Fibroblast of the aortic adventitia (primary cell): ENCODE results near the gene LGALS1. TPM values are rescaled to one million over a fixed set of nuclear protein-coding genes. Genes with fewer than 3 reads are reported as not detected.

Experiments used
- DNase-seq: peaks from one replicate; pipeline ENCODE4 v3.0.0-alpha.2; 2010; ENCODE audit warnings: low read depth
- H3K4me3 ChIP-seq: 2 replicates; pipeline ENCODE4 v1.5.1; 2011; ENCODE audit warnings: low read depth, mild to moderate bottlenecking, control low read depth, low read length, moderate library complexity
- total RNA-seq: library from RNA; depleted of rRNA; stranded (reverse); fragments of >200 nt; gene quantifications from 2 replicates; pipeline ENCODE4 v1.2.3, GENCODE V29; 2012; ENCODE audit warnings: low replicate concordance
- TF ChIP-seq, protein P1 (sequence below): IDR thresholded peaks from 2 replicates; pipeline ENCODE4 v1.5.1; 2011; ENCODE audit warnings: mild to moderate bottlenecking, low read length, control low read depth, inconsistent platforms; ENCODE audit not compliant: insufficient read depth

The LGALS1 gene
- total RNA-seq, 1 donor = 3,846 TPM

DNA sequence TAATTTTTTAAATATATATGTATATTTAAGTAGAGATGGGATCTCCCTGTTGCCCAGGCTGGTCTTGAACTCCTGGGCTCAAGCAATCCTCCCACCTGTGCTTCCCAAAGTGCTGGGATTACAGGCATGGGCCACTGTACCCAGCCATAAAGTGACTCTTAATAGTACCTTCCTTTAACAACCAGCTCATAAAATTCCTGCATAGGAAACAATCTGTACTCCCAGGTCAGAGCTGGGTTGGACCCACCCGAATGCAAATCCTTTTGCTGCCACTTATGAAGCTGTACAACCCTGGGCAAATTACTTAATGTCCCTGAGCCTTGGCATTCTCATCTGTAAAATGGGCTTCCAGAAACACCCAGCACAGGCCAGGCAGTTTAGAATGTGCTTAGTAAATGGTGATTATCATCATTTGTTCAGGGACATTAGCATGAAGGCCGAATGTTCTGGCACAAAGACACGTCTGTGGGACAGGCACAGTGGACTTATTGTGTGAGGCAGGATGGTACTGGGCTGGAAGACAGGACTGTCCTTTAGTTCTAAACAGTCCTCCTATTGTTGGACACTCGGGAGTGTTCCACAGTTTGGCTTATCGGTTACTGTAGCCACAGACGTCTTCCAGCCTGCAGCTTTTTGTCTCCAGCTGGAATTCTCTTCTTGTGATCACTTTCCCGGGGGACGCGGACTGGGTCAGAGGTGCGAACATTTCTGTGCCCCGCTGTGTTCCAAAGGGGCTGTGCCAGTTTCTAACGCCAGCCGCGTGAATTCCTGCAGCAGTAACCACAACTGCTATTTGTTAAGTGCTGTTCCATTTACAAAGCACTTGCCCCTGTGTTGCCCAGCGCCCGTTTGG is 11.0 kb upstream of the LGALS1 start:
- H3K4me3 ChIP-seq = no peak overlapping the region
- TF ChIP-seq, protein P1, sequence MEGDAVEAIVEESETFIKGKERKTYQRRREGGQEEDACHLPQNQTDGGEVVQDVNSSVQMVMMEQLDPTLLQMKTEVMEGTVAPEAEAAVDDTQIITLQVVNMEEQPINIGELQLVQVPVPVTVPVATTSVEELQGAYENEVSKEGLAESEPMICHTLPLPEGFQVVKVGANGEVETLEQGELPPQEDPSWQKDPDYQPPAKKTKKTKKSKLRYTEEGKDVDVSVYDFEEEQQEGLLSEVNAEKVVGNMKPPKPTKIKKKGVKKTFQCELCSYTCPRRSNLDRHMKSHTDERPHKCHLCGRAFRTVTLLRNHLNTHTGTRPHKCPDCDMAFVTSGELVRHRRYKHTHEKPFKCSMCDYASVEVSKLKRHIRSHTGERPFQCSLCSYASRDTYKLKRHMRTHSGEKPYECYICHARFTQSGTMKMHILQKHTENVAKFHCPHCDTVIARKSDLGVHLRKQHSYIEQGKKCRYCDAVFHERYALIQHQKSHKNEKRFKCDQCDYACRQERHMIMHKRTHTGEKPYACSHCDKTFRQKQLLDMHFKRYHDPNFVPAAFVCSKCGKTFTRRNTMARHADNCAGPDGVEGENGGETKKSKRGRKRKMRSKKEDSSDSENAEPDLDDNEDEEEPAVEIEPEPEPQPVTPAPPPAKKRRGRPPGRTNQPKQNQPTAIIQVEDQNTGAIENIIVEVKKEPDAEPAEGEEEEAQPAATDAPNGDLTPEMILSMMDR = no peak
- DNase-seq = no peak

DNA sequence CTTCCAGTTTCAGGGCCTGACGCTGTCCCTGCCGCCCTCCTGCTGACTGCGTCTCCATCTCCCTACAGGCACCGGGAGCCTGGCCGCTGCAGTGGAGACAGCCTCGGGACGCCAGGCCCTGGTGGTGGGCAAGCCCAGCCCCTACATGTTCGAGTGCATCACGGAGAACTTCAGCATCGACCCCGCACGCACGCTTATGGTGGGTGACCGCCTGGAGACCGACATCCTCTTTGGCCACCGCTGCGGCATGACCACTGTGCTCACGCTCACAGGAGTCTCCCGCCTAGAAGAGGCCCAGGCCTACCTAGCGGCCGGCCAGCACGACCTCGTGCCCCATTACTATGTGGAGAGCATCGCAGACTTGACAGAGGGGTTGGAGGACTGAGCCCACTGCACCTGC is 9.9 kb upstream of the LGALS1 start:
- TF ChIP-seq, protein P1 = no peak
- H3K4me3 ChIP-seq = no peak overlapping the region
- no peak for DNase-seq

DNA sequence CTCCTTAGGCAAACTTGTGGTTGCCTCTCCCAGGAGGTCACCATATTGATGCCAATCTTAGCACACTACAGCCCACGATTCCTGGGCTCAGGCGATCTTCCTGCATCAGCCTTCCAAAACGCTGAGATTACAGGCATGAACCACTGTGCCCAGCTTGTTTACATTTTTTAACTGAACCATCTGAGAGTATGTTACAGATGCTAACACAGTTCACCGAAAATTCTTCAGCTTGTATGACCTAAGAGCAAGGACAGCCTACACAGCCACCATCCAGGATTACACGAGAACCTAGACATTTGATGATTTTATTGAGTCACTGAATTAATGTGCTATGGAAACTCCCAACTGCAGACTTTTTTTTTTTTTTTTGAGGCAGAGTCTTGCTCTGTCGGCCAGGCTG is 5.8 kb upstream of the LGALS1 start:
- no peak for DNase-seq
- TF ChIP-seq, protein P1 = no peak
- H3K4me3 ChIP-seq = no peak overlapping the region

DNA sequence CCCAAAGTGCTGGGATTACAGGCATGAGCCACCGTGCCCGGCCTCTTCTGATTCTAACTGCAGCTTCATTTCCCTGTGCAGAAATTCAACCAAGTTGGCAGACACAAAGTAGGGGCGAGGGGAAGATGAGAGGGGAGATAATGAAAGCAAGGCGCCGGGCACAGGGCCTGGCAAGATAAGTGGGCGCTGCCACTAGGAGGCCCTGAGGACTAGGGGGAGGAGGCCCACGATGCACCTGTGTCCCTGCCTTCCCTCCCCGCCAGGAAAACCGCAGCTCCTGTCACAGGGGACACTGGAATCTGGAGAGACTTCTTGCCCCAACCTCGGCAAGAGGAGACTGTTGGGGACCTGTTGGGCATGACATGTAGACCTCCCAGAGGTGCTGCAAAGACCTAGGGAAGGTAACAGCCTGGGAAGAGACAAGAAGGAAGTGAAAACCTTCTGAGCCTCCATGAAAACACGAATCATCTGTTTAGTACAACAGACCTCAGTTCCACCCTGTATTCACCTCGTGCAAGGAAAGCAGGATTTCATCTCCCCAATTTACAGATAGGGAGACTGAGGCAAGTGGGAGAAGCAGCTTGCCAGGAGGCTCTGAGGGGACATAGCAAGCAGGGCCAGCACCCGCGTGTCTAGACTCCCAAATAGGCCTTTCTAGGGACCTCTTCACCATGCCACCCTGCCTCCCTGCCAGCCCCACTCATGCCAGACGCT is 3.1 kb upstream of the LGALS1 start:
- DNase-seq = no peak
- TF ChIP-seq, protein P1 = no peak
- H3K4me3 ChIP-seq = no peak overlapping the region

DNA sequence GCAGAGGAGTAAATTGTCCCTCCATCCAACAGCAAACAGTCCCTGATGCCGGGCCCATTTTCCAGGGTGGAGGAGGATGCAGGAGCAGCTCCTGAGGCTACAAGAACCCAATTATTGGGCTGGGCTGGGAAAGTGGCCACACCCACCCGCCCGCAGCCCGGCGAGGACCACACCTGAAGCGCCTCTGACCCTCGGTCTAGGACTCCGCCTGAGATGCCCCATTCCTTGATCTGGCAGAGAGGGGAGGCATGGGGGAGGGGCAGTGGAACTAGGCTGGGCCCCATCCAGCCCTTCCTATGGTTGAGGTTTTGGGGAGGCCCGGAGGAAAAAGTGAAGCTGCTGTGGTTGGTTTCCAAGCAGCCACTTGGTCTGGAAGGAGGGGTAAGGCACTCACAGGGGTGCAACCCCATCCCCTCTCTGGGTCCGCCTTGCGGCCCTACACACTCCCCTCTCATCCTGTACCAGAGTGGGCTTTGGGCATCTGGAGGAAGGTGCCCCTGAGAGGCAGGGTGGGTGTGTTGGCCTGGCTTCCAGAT is 2.4 kb upstream of the LGALS1 start:
- no peak overlapping the region for H3K4me3 ChIP-seq
- DNase-seq = no peak
- TF ChIP-seq, protein P1 = no peak

DNA sequence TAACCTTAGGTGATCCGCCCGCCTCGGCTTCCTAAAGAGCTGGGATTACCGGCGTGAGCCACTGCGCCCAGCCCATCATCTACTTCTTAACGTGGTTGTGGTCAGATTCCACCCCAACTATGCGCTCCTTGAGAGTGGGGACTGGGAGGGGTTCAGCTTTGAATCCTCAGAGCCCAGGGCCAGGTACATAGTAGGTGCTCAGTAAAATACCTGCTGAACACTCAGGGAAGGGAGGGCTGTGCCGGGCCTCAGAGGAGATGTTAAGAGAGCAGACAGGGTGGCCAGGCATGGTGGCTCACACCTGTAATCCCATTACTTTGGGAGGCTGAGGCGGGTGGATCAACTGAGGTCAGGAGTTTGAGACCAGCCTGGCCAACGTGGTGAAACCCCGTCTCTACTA is 1.2 kb upstream of the LGALS1 start:
- TF ChIP-seq, protein P1 = no peak
- no peak for DNase-seq

More for the DNA sequence above, 1.2 kb upstream of the LGALS1 start:
- H3K4me3 ChIP-seq = no peak overlapping the region
